ENCODE data around the gene RHOBTB1.

DNA sequence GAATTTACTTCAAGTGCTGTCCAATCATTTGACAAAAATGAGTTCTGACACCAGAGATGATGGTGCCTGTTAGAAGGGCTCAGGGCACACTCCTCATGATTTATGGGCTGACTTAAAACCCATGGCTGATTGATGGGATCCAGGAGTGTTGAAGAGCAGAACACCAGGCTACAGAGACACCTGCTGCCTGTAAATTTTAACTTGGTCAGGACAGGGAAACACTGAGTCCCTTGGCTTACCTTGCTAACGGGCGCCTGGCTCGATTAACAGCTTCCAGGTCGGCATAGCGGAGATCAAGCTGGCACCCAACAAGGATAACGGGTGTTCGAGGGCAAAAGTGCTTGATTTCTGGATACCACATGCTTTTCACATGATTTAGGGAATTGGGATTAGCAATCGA, 51.4 kb downstream of the RHOBTB1 start:
- TF ChIP-seq, protein P1, sequence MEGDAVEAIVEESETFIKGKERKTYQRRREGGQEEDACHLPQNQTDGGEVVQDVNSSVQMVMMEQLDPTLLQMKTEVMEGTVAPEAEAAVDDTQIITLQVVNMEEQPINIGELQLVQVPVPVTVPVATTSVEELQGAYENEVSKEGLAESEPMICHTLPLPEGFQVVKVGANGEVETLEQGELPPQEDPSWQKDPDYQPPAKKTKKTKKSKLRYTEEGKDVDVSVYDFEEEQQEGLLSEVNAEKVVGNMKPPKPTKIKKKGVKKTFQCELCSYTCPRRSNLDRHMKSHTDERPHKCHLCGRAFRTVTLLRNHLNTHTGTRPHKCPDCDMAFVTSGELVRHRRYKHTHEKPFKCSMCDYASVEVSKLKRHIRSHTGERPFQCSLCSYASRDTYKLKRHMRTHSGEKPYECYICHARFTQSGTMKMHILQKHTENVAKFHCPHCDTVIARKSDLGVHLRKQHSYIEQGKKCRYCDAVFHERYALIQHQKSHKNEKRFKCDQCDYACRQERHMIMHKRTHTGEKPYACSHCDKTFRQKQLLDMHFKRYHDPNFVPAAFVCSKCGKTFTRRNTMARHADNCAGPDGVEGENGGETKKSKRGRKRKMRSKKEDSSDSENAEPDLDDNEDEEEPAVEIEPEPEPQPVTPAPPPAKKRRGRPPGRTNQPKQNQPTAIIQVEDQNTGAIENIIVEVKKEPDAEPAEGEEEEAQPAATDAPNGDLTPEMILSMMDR (conservative IDR thresholded peaks at IDR 0.05; ENCODE audit: low read depth in 2 of 2): no peak
- no peak for TF ChIP-seq EZH2 (IDR thresholded peaks at IDR 0.05; ENCODE audit: low read depth, unreplicated experiment)
- no peak for TF ChIP-seq ZNF114 (CRISPR knock-in tag; IDR thresholded peaks at IDR 0.05)
- TF ChIP-seq POLR2AphosphoS5 (IDR thresholded peaks at IDR 0.05; ENCODE audit: low read depth): no peak
- TF ChIP-seq EZH2phosphoT487 (IDR thresholded peaks at IDR 0.05; ENCODE audit: unreplicated experiment): no peak
- TF ChIP-seq JUNB (IDR thresholded peaks at IDR 0.05; ENCODE audit: unreplicated experiment): no peak
- TF ChIP-seq CREB1 (CRISPR knock-in tag; IDR thresholded peaks at IDR 0.05; ENCODE audit: low read depth): no peak
- TF ChIP-seq, protein P2, sequence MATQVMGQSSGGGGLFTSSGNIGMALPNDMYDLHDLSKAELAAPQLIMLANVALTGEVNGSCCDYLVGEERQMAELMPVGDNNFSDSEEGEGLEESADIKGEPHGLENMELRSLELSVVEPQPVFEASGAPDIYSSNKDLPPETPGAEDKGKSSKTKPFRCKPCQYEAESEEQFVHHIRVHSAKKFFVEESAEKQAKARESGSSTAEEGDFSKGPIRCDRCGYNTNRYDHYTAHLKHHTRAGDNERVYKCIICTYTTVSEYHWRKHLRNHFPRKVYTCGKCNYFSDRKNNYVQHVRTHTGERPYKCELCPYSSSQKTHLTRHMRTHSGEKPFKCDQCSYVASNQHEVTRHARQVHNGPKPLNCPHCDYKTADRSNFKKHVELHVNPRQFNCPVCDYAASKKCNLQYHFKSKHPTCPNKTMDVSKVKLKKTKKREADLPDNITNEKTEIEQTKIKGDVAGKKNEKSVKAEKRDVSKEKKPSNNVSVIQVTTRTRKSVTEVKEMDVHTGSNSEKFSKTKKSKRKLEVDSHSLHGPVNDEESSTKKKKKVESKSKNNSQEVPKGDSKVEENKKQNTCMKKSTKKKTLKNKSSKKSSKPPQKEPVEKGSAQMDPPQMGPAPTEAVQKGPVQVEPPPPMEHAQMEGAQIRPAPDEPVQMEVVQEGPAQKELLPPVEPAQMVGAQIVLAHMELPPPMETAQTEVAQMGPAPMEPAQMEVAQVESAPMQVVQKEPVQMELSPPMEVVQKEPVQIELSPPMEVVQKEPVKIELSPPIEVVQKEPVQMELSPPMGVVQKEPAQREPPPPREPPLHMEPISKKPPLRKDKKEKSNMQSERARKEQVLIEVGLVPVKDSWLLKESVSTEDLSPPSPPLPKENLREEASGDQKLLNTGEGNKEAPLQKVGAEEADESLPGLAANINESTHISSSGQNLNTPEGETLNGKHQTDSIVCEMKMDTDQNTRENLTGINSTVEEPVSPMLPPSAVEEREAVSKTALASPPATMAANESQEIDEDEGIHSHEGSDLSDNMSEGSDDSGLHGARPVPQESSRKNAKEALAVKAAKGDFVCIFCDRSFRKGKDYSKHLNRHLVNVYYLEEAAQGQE (IDR thresholded peaks at IDR 0.05; ENCODE audit: unreplicated experiment): no peak
- TF ChIP-seq STAT1 (IDR thresholded peaks at IDR 0.05; ENCODE audit: unreplicated experiment): no peak

All from GM23338 (cell line).